Kidney (tissue), 14 donors: ENCODE measurements around the gene VSIG10. TPM values are rescaled to one million over a fixed set of nuclear protein-coding genes. Genes with fewer than 3 reads are reported as not detected.

Experiments used
- DNase-seq, 5 donors: peaks; one replicate each; pipeline ENCODE4 v3.0.0-alpha.2; 2013 to 2020
- FAIRE-seq: peaks from 2 replicates; lab custom pipeline; 2012; peaks lifted over from hg19 to GRCh38; lab: Jason Lieb, UNC
- H3K27ac ChIP-seq, 2 donors: one replicate each; pipeline ENCODE4 v1.7.0; 2013; ENCODE audit warnings: low read depth in 2 of 2, low read length in 2 of 2, inconsistent platforms in 1 of 2
- H3K27me3 ChIP-seq: one replicate; pipeline ENCODE4 v1.7.1; 2013; ENCODE audit warnings: low read length, inconsistent platforms; ENCODE audit not compliant: control insufficient read depth, insufficient read depth
- H3K36me3 ChIP-seq, 3 donors: one replicate each; pipeline versions ENCODE4 v1.7.0 to v1.7.1; 2013; ENCODE audit warnings: low read length in 3 of 3, control low read depth in 1 of 3, inconsistent platforms in 1 of 3; ENCODE audit not compliant: insufficient read depth in 3 of 3, control insufficient read depth in 2 of 3
- H3K4me1 ChIP-seq, 3 donors: one replicate each; pipeline versions ENCODE4 v1.7.0 to v1.7.1; 2013; ENCODE audit warnings: low read length in 3 of 3, inconsistent platforms in 1 of 3, low read depth in 1 of 3; ENCODE audit not compliant: control insufficient read depth in 2 of 3, insufficient read depth in 2 of 3
- H3K4me3 ChIP-seq, 3 donors: one replicate each; pipeline versions ENCODE4 v1.7.0 to v1.8.1; 2013; ENCODE audit warnings: low read length in 3 of 3, control low read depth in 1 of 3, inconsistent platforms in 1 of 3
- H3K9ac ChIP-seq, 3 donors: one replicate each; pipeline versions ENCODE4 v1.7.0 to v1.7.1; 2013; ENCODE audit warnings: low read length in 3 of 3, control low read depth in 1 of 3, inconsistent platforms in 1 of 3
- H3K9me3 ChIP-seq, 3 donors: one replicate each; pipeline versions ENCODE4 v1.7.0 to v1.7.1; 2013; ENCODE audit warnings: low read length in 3 of 3, control low read depth in 1 of 3, inconsistent platforms in 1 of 3; ENCODE audit not compliant: control insufficient read depth in 2 of 3, insufficient read depth in 1 of 3
- intact Hi-C: fragments of 100-400 bp; cut with DNase I; formaldehyde crosslinking; loops from one replicate; pipeline ENCODE4 v1.11.1; 2022
- polyA plus RNA-seq: library from polyadenylated mRNA; stranded (reverse); fragments of 350-450 nt; fragmentation: Illumina TruSeq; extraction: RNeasy Lipid Tissue Mini Kit (QIAGEN cat#74804); gene quantifications from one replicate; pipeline ENCODE4 v1.2.3, GENCODE V29; 2014; ENCODE audit warnings: low read depth, low replicate concordance; ENCODE audit not compliant: insufficient read depth
- total RNA-seq: library from RNA; stranded (reverse); fragmentation: NEBNext Ultra II Directional; extraction: Animal tissue kit (Norgen Biotek cat#: 25700); gene quantifications from one replicate; pipeline ENCODE4 v1.2.1, GENCODE V29; 2021
- TF ChIP-seq, protein P1 (sequence below): IDR thresholded peaks from 3 replicates; pipeline ENCODE4 v1.5.1; 2012; ENCODE audit warnings: mild to moderate bottlenecking, moderate library complexity, borderline replicate concordance; ENCODE audit not compliant: insufficient read depth; ENCODE audit errors: extremely low read depth
- donor health status: control.
- donor health status: control.
- donor health status: control.
- donor health status: control.
- donor health status: control.
- donor health status: DM: yes; HTN: yes; CAD: no.
- donor health status: Normal renal cell carcinoma (clear cell type).

The VSIG10 gene
- total and polyA plus RNA-seq, 2 donors from 2014 or later: 15.8 to 26.1 TPM

GRCh38 chr12:118061011-118061872, 42.6 kb downstream of the VSIG10 start, which contains the start of gene WSB2:
WSB2 (minus strand) TSS chr12:118061179; CDS start chr12:118061048, 131 bp downstream.
- intact Hi-C loops: no loop called here
- Histone ChIP-seq H3K4me3 (peak within 1 kb of the TSS; percentile 79 to 95 (median 89)), H3K27ac (peak within 1 kb of the TSS; percentile 96 to 98), H3K36me3 (no peaks in the 10 kb centered on the region), H3K9me3 (no peaks in the 10 kb centered on the region), H3K9ac (peak within 1 kb of the TSS; percentile 57 to 98 (median 97)), H3K4me1 (peaks cover 0 to 13% (median 7%) of the 10 kb centered on the region in 3 donors), H3K27me3 (no peaks in the 10 kb centered on the region)
- FAIRE-seq (no peak), DNase-seq (peak; percentile 68 to 93 (median 86))
- TF ChIP-seq, protein P1, sequence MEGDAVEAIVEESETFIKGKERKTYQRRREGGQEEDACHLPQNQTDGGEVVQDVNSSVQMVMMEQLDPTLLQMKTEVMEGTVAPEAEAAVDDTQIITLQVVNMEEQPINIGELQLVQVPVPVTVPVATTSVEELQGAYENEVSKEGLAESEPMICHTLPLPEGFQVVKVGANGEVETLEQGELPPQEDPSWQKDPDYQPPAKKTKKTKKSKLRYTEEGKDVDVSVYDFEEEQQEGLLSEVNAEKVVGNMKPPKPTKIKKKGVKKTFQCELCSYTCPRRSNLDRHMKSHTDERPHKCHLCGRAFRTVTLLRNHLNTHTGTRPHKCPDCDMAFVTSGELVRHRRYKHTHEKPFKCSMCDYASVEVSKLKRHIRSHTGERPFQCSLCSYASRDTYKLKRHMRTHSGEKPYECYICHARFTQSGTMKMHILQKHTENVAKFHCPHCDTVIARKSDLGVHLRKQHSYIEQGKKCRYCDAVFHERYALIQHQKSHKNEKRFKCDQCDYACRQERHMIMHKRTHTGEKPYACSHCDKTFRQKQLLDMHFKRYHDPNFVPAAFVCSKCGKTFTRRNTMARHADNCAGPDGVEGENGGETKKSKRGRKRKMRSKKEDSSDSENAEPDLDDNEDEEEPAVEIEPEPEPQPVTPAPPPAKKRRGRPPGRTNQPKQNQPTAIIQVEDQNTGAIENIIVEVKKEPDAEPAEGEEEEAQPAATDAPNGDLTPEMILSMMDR: no peak

DNA sequence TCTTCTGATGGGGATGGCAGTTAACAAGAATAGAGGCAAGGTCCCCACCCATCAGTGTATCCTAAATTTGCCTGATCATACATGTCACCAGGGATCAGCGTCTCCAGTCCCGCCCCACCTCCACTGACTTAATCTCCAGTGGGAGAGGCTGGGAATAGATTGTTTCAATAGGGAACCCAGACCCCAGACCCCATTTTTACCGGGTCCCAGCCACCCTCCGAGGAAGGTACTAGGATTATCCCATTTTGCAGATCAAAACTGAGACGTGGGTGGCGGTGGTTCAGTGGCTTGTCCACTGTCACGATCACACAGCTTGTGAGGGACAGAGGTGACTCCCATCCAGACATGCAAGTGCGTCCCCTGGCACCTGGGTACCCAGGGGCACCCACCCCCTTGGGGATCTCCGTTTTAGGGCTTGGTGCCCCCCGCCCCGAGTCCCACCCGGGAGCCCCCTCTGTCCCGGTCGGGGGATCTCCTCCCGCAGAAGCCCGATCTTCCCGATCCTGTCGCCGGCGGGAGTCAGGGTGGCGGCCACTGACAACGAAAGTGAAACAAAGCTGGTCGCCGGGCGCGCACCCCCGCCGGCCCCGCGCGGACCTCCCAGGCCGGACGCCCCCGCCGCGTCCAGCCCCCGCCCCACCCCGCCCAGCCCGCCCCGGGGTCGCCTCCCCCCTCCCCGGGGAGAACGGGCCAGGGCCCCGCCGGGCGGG, 43.4 kb downstream of the VSIG10 start:
- Histone ChIP-seq H3K9ac (peak overlapping the region; percentile 57 to 98 (median 97)), H3K9me3 (no peaks in the 10 kb centered on the region), H3K4me3 (peak overlapping the region; percentile 76 to 95 (median 86)), H3K27ac (peak overlapping the region; percentile 96 to 97), H3K4me1 (peaks cover 0 to 18% (median 10%) of the 10 kb centered on the region in 3 donors), H3K27me3 (no peaks in the 10 kb centered on the region), H3K36me3 (no peaks in the 10 kb centered on the region)
- intact Hi-C loops: no loop called here
- TF ChIP-seq, protein P1: no peak
- FAIRE-seq (no peak), DNase-seq (peak; percentile 25 to 89 (median 63))

DNA sequence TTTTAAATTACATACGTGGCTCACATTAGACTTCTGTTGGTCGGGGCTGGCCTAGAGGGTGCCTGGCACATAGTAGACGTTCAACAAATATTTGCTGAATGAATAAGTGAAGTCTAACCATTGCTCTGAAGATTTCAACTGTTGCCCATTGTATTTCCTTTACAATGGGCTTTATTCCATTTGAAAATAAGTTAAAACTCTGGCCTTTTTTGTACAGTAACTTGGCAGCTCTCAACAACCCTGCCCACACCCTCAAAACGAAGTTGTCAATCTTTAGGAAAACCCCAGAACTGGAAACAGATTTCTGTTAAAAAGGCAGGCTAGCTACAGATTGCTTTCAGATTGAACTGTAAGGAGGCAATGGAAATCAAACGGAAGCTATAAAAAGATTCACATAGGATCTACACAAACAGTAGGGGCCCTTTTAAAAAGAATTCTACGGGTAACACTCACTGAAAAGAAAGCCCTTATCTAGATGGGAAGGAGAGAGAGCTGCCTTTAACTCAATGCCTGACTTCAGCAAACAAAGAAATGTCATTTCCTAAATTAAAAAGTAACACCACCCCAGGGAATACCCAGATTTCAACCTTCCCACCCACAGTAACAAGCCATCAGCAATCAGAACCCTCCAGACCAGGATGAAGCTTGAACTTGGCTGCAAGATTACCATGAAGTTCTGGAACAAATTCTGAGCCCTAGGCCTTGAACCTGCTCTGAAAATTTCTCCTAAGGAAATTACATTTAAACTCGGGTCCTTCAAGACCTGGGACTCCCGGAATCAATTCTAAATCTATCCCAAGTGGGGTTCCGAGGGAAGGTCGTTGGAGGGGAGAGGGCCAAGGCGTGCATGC, 44.2 kb downstream of the VSIG10 start:
- FAIRE-seq (no peak), DNase-seq (peak in 1 of 5 donors; percentile 20)
- intact Hi-C loops: no loop called here
- TF ChIP-seq, protein P1: no peak
- peak overlapping the region; percentile 76 to 95 (median 86) for H3K4me3 ChIP-seq
- peak overlapping the region; percentile 57 to 98 (median 97) for H3K9ac ChIP-seq
- H3K27ac ChIP-seq: peak overlapping the region; percentile 96 to 97
- H3K9me3 ChIP-seq: no peaks in the 10 kb centered on the region
- no peaks in the 10 kb centered on the region for H3K36me3 ChIP-seq
- H3K4me1 ChIP-seq: peaks cover 0 to 18% (median 13%) of the 10 kb centered on the region in 3 donors
- H3K27me3 ChIP-seq: no peaks in the 10 kb centered on the region
